ENCODE measurements around the gene DPY19L3. TPM values are rescaled to one million over a fixed set of nuclear protein-coding genes. Genes with fewer than 3 reads are reported as not detected.

The DPY19L3 gene
- total RNA-seq, 2 experiments from 2014 or later = 10.4 to 12.4 TPM

DNA sequence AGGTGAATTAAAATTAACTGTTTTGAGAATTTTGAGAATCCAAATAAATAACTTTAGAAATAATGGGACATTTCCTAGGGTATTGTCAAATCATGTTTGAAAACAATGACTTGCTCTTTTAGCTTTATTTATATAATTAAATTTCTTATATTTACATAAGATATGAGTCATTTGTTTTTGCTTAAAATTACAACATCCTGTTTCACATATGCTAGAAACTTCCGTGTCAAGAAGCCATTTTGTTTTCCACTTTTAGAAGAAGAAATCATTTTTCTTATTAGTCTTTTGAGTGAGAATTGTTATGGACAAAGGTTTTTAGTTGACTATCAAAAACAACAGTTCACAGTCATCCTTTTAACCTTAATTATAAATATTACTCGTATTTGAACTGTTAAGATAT, 48.2 kb downstream of the DPY19L3 start:
- no peak for ATAC-seq

DNA sequence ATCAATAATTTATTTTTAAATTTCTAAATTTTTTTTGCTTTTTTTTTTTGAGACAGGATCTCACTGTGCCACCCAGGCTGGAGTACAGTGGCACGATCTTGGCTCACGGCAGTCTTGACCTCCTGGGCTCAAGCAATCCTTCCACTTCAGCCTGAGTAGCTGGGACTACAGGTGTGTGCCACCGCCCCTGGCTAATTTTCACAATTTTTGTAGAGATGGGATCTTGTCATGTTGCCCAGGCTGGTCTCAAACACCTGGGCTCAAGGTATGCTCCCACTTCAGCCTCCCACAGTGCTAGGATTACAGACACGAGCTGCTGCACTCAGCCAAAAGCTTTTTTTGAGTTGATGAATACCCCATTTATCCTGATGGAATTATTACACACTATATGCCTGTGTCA, 50.8 kb downstream of the DPY19L3 start:
- H3K27ac Mint-ChIP-seq = no peak overlapping the region
- H3K9me3 Mint-ChIP-seq = no peaks in the 10 kb centered on the region
- ChIA-PET POLR2A (no interaction called here), CTCF (no interaction called here)
- peaks cover 11% of the 10 kb centered on the region for H3K4me1 Mint-ChIP-seq (ENCODE audit: low read depth)
- peaks cover 18% of the 10 kb centered on the region for H3K36me3 Mint-ChIP-seq (ENCODE audit: low read depth)
- H3K27me3 Mint-ChIP-seq = no peaks in the 10 kb centered on the region
- intact Hi-C loops (cut with micrococcal nuclease) = no loop called here
- DNase-seq = no peak
- ATAC-seq = no peak
- no peak for TF ChIP-seq CTCF (IDR thresholded peaks at IDR 0.05)
- H3K4me3 Mint-ChIP-seq = no peak overlapping the region

More for the DNA sequence above, 48.2 kb downstream of the DPY19L3 start:
- POLR2A ChIA-PET = no interaction called here
- TF ChIP-seq CTCF (IDR thresholded peaks at IDR 0.05) = no peak
- Mint-ChIP-seq H3K9me3 (no peaks in the 10 kb centered on the region), H3K4me1 (ENCODE audit: low read depth) (peaks cover 6% of the 10 kb centered on the region), H3K36me3 (ENCODE audit: low read depth) (peaks cover 15% of the 10 kb centered on the region), H3K4me3 (no peak overlapping the region), H3K27ac (no peak overlapping the region), H3K27me3 (no peaks in the 10 kb centered on the region)
- no peak for DNase-seq
- CTCF ChIA-PET = no interaction called here
- intact Hi-C loops (cut with micrococcal nuclease) = no loop called here

DNA sequence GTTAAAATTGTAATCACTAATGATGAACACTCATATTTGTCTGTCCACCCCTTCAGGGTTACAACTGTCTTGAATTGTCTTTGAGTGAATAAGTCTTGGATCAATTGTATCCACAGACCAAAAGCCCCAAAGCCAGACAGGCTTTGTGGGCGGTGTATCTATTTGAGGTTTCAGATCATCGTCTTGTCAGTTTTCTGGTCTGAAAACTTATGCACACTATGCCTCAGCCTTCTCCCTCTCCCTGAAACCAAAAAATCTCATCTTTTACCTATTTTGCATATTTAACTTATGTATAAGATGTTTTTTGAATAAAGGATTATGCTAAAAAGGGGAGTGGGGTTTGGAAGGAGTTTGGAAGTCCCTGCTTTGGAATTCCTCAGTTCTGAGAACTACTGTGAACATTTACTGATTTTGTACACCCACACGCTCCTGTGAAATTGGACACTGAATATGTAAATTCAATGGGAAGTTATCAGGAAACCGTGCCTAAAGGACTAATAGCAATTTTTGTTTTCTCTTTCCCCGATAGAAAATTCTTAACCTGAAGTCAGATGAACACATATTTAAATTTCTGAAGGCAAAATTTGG, 52.1 kb downstream of the DPY19L3 start:
- CTCF ChIA-PET = no interaction called here
- TF ChIP-seq CTCF (IDR thresholded peaks at IDR 0.05) = no peak
- no peak overlapping the region for H3K4me3 Mint-ChIP-seq
- ATAC-seq (no peak), DNase-seq (no peak)
- intact Hi-C loops (cut with micrococcal nuclease) = no loop called here
- H3K27ac Mint-ChIP-seq = no peak overlapping the region
- peaks cover 11% of the 10 kb centered on the region for H3K4me1 Mint-ChIP-seq (ENCODE audit: low read depth)
- H3K36me3 Mint-ChIP-seq (ENCODE audit: low read depth) = peaks cover 18% of the 10 kb centered on the region
- H3K27me3 Mint-ChIP-seq = no peaks in the 10 kb centered on the region
- POLR2A ChIA-PET = no interaction called here
- no peaks in the 10 kb centered on the region for H3K9me3 Mint-ChIP-seq

- no peak for ATAC-seq
- no peak overlapping the region for H3K4me3 Mint-ChIP-seq
- DNase-seq = no peak
These were observed 53.0 kb downstream of the DPY19L3 start for GRCh38 chr19:32458500-32459123.

More at GRCh38 chr19:32458500-32459123, 53.0 kb downstream of the DPY19L3 start:
- Mint-ChIP-seq H3K27ac (peak overlapping the region; percentile 47), H3K27me3 (no peaks in the 10 kb centered on the region), H3K36me3 (ENCODE audit: low read depth) (peaks cover 18% of the 10 kb centered on the region), H3K9me3 (no peaks in the 10 kb centered on the region), H3K4me1 (ENCODE audit: low read depth) (peaks cover 11% of the 10 kb centered on the region)
- intact Hi-C loops (cut with micrococcal nuclease) = no loop called here
- POLR2A ChIA-PET = no interaction called here
- TF ChIP-seq CTCF (IDR thresholded peaks at IDR 0.05) = no peak
- CTCF ChIA-PET = no interaction called here
